ENCODE results near the gene TBATA. TPM values are rescaled to one million over a fixed set of nuclear protein-coding genes. Genes with fewer than 3 reads are reported as not detected.

Gene TBATA
- total RNA-seq, 1 experiment from 2014 or later, result not detected

GRCh38 chr10:70742537-70743429, 42.4 kb downstream of the TBATA start:
- H3K9me3 Mint-ChIP-seq (ENCODE audit: low read depth, unreplicated experiment), result no peaks in the 10 kb centered on the region
- no peak overlapping the region for H3K4me3 Mint-ChIP-seq (ENCODE audit: low read depth, unreplicated experiment)
- intact Hi-C loops (cut with micrococcal nuclease; ENCODE audit: unreplicated experiment), result no loop called here

GRCh38 chr10:70740406-70741288, 44.5 kb downstream of the TBATA start:
- no peak for DNase-seq
- no peak for TF ChIP-seq CTCF (IDR thresholded peaks at IDR 0.05; ENCODE audit: unreplicated experiment)
- Mint-ChIP-seq H3K27me3 (ENCODE audit: unreplicated experiment) (peaks cover 93% of the 10 kb centered on the region), H3K27ac (ENCODE audit: unreplicated experiment) (no peak overlapping the region), H3K36me3 (ENCODE audit: insufficient read depth, unreplicated experiment) (no peaks in the 10 kb centered on the region), H3K9me3 (ENCODE audit: low read depth, unreplicated experiment) (no peaks in the 10 kb centered on the region), H3K4me3 (ENCODE audit: low read depth, unreplicated experiment) (no peak overlapping the region), H3K4me1 (ENCODE audit: low read depth, unreplicated experiment) (no peaks in the 10 kb centered on the region)
- BruUV-seq (replicated peaks), result no TSS peak
- CTCF ChIA-PET, result no interaction called here
- intact Hi-C loops (cut with micrococcal nuclease; ENCODE audit: unreplicated experiment), result no loop called here

More at GRCh38 chr10:70742537-70743429, 42.4 kb downstream of the TBATA start:
- CTCF ChIA-PET, result interaction anchor here (0.6 to 0.7 kb wide), 2 partner anchors 199 to 369 kb away, joined by 3 to 9 read pairs; no protein-coding TSS in a partner anchor
- H3K27me3 Mint-ChIP-seq (ENCODE audit: unreplicated experiment), result peaks cover 93% of the 10 kb centered on the region
- no peak for DNase-seq
- TF ChIP-seq CTCF (IDR thresholded peaks at IDR 0.05; ENCODE audit: unreplicated experiment), result no peak
- H3K27ac Mint-ChIP-seq (ENCODE audit: unreplicated experiment), result no peak overlapping the region
- no TSS peak for BruUV-seq (replicated peaks)
- no peaks in the 10 kb centered on the region for H3K36me3 Mint-ChIP-seq (ENCODE audit: insufficient read depth, unreplicated experiment)
- no peaks in the 10 kb centered on the region for H3K4me1 Mint-ChIP-seq (ENCODE audit: low read depth, unreplicated experiment)

- no peak for DNase-seq
- no peaks in the 10 kb centered on the region for H3K9me3 Mint-ChIP-seq (ENCODE audit: low read depth, unreplicated experiment)
- intact Hi-C loops (cut with micrococcal nuclease; ENCODE audit: unreplicated experiment), result no loop called here
- peaks cover 94% of the 10 kb centered on the region for H3K27me3 Mint-ChIP-seq (ENCODE audit: unreplicated experiment)
- BruUV-seq (replicated peaks), result no TSS peak
- H3K27ac Mint-ChIP-seq (ENCODE audit: unreplicated experiment), result no peak overlapping the region
- no peak overlapping the region for H3K4me3 Mint-ChIP-seq (ENCODE audit: low read depth, unreplicated experiment)
- H3K4me1 Mint-ChIP-seq (ENCODE audit: low read depth, unreplicated experiment), result no peaks in the 10 kb centered on the region
- TF ChIP-seq CTCF (IDR thresholded peaks at IDR 0.05; ENCODE audit: unreplicated experiment), result no peak
- CTCF ChIA-PET, result interaction anchor here (0.6 to 1.3 kb wide), 4 partner anchors 91 to 824 kb away, joined by 3 to 8 read pairs (median 5); no protein-coding TSS in a partner anchor
- no peaks in the 10 kb centered on the region for H3K36me3 Mint-ChIP-seq (ENCODE audit: insufficient read depth, unreplicated experiment)
Measured at GRCh38 chr10:70738761-70739121, 46.4 kb downstream of the TBATA start.

- Mint-ChIP-seq H3K27ac (ENCODE audit: unreplicated experiment) (no peak overlapping the region), H3K9me3 (ENCODE audit: low read depth, unreplicated experiment) (no peaks in the 10 kb centered on the region), H3K27me3 (ENCODE audit: unreplicated experiment) (peaks cover 100% of the 10 kb centered on the region), H3K4me3 (ENCODE audit: low read depth, unreplicated experiment) (no peak overlapping the region), H3K36me3 (ENCODE audit: insufficient read depth, unreplicated experiment) (no peaks in the 10 kb centered on the region), H3K4me1 (ENCODE audit: low read depth, unreplicated experiment) (no peaks in the 10 kb centered on the region)
- no peak for TF ChIP-seq CTCF (IDR thresholded peaks at IDR 0.05; ENCODE audit: unreplicated experiment)
- CTCF ChIA-PET, result interaction anchor here (0.6 to 1.3 kb wide), 3 partner anchors 20 to 824 kb away, joined by 3 to 8 read pairs (median 4); no protein-coding TSS in a partner anchor
- intact Hi-C loops (cut with micrococcal nuclease; ENCODE audit: unreplicated experiment), result no loop called here
- DNase-seq, result no peak
- no TSS peak for BruUV-seq (replicated peaks)
Measured at GRCh38 chr10:70738006-70738760, 47.0 kb downstream of the TBATA start.

Measured in Calu3 (cell line).